Right lung (tissue), 5 donors: ENCODE data around the gene ATL2. TPM values are rescaled to one million over a fixed set of nuclear protein-coding genes. Genes with fewer than 3 reads are reported as not detected.
"Not testable (repeated sequence)": the region's sequence is repeated elsewhere in the genome, so short reads cannot be mapped to it uniquely, and the experiment has no call there.

Experiments
- DNase-seq, 2 donors: peaks; one replicate each; pipeline ENCODE4 v3.0.0-alpha.2; 2013
- polyA plus RNA-seq, 5 donors: library from polyadenylated mRNA; unstranded; fragments of 120-200 nt; gene quantifications; one replicate each; pipeline versions ENCODE4 v1.2.1 to v1.2.3, GENCODE V29; 2013; ENCODE audit warnings: inconsistent platforms in 1 of 5, low replicate concordance in 1 of 5; ENCODE audit not compliant: insufficient read length in 5 of 5, insufficient read depth in 1 of 5

Gene ATL2
- polyA plus RNA-seq, 5 donors, result 53.1 to 80.0 (median 70.5) TPM

GRCh38 chr2:38343212-38343611 is 33.9 kb downstream of the ATL2 start:
- no peak for DNase-seq

GRCh38 chr2:38336621-38337020 is 40.5 kb downstream of the ATL2 start:
- no peak for DNase-seq

- no peak for DNase-seq
Observed at GRCh38 chr2:38330754-38331153, 46.3 kb downstream of the ATL2 start.

GRCh38 chr2:38327580-38327979 is 49.5 kb downstream of the ATL2 start:
- DNase-seq, result no peak

- DNase-seq, result no peak
Observed at GRCh38 chr2:38323623-38324022, 53.5 kb downstream of the ATL2 start.

- DNase-seq, result no peak
Observed at GRCh38 chr2:38322224-38322914, 54.7 kb downstream of the ATL2 start.

- not testable (repeated sequence) for DNase-seq
Observed at GRCh38 chr2:38319240-38319639, 57.8 kb downstream of the ATL2 start.

GRCh38 chr2:38317725-38318124 is 59.3 kb downstream of the ATL2 start:
- no peak for DNase-seq

GRCh38 chr2:38315707-38316333 is 61.3 kb downstream of the ATL2 start:
- DNase-seq, result peak; percentile 16 to 37

- DNase-seq, result no peak
Observed at GRCh38 chr2:38308821-38309220, 68.3 kb downstream of the ATL2 start.

GRCh38 chr2:38301969-38302702 is 74.9 kb downstream of the ATL2 start:
- DNase-seq, result no peak

GRCh38 chr2:38301340-38301968 is 75.6 kb downstream of the ATL2 start:
- DNase-seq, result no peak

GRCh38 chr2:38298539-38298938 is 78.5 kb downstream of the ATL2 start:
- DNase-seq, result no peak

- no peak for DNase-seq
Observed at GRCh38 chr2:38296197-38296780, 80.8 kb downstream of the ATL2 start.

- DNase-seq, result no peak
Observed at GRCh38 chr2:38294597-38294996, 82.5 kb downstream of the ATL2 start.

GRCh38 chr2:38293152-38293865 is 83.8 kb downstream of the ATL2 start:
- DNase-seq, result no peak

GRCh38 chr2:38290332-38290731 is 86.7 kb downstream of the ATL2 start:
- DNase-seq, result no peak

- no peak for DNase-seq
Observed at GRCh38 chr2:38284971-38285370, 92.1 kb downstream of the ATL2 start.

GRCh38 chr2:38281095-38281742 is 95.9 kb downstream of the ATL2 start:
- no peak for DNase-seq

- no peak for DNase-seq
Observed at GRCh38 chr2:38279201-38279600, 97.9 kb downstream of the ATL2 start.

GRCh38 chr2:38278117-38278438 is 99.0 kb downstream of the ATL2 start:
- DNase-seq, result not testable (repeated sequence)
